ENCODE results near the gene KCTD15. TPM values are rescaled to one million over a fixed set of nuclear protein-coding genes. Genes with fewer than 3 reads are reported as not detected.

Gene KCTD15
- total and polyA plus RNA-seq, 2 of the 4 experiments (the other 2 are of a cell fraction), result 16.3 to 19.6 TPM

DNA sequence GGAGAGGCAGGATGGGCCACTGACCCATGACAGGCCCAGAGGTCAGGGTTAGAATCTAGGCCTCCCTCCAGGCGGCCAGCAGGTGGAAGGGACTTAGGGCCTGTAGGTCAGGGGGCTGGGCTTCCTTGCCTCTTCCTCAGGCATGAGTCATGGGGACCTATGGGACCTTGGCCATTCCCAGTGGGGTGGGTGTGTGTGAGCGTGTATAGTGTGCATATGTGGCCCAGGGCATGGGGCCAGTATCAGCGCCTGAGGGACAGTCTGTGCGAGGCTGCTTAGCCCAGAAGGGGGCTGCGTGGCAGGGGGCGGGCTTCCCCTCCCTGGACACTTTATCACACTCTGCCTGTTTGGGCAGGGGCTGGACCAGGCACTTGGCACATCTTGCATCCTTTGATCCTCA, 13.3 kb downstream of the KCTD15 start:
- Histone ChIP-seq H3K14ac (replicated peaks; ENCODE audit: low read depth, low read length) (no peak overlapping the region), H3K27ac (ENCODE audit: insufficient read depth, low read length) (no peak overlapping the region), H3K79me1 (ENCODE audit: low read depth in 1 of 2, low read length in 2 of 2) (no peaks in the 10 kb centered on the region; a peak in 1 of 4 replicates), H3K36me3 (ENCODE audit: control insufficient read depth, insufficient read depth, low read length) (peaks cover 37% of the 10 kb centered on the region), H3K4me1 (ENCODE audit: control insufficient read depth, insufficient read depth, low read length) (0 out of 2 replicates have a peak, but pooled peaks cover 2% of the 10 kb centered on the region), H3K18ac (ENCODE audit: low read depth, low read length) (no peak overlapping the region), H4K20me1 (ENCODE audit: insufficient read depth, low read length) (no peaks in the 10 kb centered on the region), H3K4ac (ENCODE audit: low read depth, low read length) (no peak overlapping the region), H4K8ac (ENCODE audit: low read depth in 2 of 2, low read length in 2 of 2) (no peak overlapping the region), H4K5ac (ENCODE audit: low read depth, low read length) (no peak overlapping the region), H4K91ac (ENCODE audit: insufficient read depth, low read depth, low read length) (no peak overlapping the region), H2BK20ac (ENCODE audit: low read depth, low read length) (no peak overlapping the region), H3K9ac (ENCODE audit: low read depth, low read length) (no peak overlapping the region), H3K9me3 (ENCODE audit: control insufficient read depth, insufficient read depth, low read length) (no peaks in the 10 kb centered on the region), H2AK5ac (ENCODE audit: low read depth, low read length) (no peak overlapping the region), H2AFZ (replicated peaks; ENCODE audit: low read length, poor library complexity) (no peak overlapping the region), H2BK15ac (ENCODE audit: low read depth, low read length) (no peak overlapping the region), H2AK9ac (replicated peaks; ENCODE audit: low read depth, low read length, poor library complexity) (no peak overlapping the region), H3K9me1 (ENCODE audit: insufficient read depth, low read length) (no peaks in the 10 kb centered on the region; the same call in 1 of the 2 replicates), H3K56ac (ENCODE audit: extremely low read depth, insufficient read depth, low read length) (no peak overlapping the region), H2BK120ac (ENCODE audit: low read depth, low read length) (no peak overlapping the region), H2BK5ac (ENCODE audit: low read depth, low read length, poor library complexity, severe bottlenecking) (no peak overlapping the region), H3K23ac (ENCODE audit: low read depth, low read length) (no peak overlapping the region), H3K4me2 (ENCODE audit: low read depth, low read length) (no peak overlapping the region), H3K4me3 (ENCODE audit: insufficient read depth, low read depth, low read length) (no peak overlapping the region), H3K27me3 (ENCODE audit: control insufficient read depth, insufficient read depth, low read length) (no peaks in the 10 kb centered on the region)
- ChIA-PET POLR2A (ENCODE audit: unreplicated experiment) (no interaction called here), CTCF (no interaction called here)
- TF ChIP-seq CHD1 (IDR thresholded peaks at IDR 0.05; ENCODE audit: low read depth, low read length) (no peak), RCOR1 (IDR thresholded peaks at IDR 0.05; ENCODE audit: insufficient replicate concordance, low read length) (no peak), POLR2A (IDR thresholded peaks at IDR 0.05; ENCODE audit: low read depth, low read length) (no peak), SMC3 (IDR thresholded peaks at IDR 0.05; ENCODE audit: low read depth, low read length) (no peak), MAFK (IDR thresholded peaks at IDR 0.05; ENCODE audit: low read depth, low read length) (no peak), NFE2L2 (IDR thresholded peaks at IDR 0.05; ENCODE audit: low read depth, low read length) (no peak)
- TF ChIP-seq, protein P1, sequence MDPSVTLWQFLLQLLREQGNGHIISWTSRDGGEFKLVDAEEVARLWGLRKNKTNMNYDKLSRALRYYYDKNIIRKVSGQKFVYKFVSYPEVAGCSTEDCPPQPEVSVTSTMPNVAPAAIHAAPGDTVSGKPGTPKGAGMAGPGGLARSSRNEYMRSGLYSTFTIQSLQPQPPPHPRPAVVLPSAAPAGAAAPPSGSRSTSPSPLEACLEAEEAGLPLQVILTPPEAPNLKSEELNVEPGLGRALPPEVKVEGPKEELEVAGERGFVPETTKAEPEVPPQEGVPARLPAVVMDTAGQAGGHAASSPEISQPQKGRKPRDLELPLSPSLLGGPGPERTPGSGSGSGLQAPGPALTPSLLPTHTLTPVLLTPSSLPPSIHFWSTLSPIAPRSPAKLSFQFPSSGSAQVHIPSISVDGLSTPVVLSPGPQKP (IDR thresholded peaks at IDR 0.05; ENCODE audit: borderline replicate concordance, low read depth, low read length), result no peak
- TF ChIP-seq, protein P2, sequence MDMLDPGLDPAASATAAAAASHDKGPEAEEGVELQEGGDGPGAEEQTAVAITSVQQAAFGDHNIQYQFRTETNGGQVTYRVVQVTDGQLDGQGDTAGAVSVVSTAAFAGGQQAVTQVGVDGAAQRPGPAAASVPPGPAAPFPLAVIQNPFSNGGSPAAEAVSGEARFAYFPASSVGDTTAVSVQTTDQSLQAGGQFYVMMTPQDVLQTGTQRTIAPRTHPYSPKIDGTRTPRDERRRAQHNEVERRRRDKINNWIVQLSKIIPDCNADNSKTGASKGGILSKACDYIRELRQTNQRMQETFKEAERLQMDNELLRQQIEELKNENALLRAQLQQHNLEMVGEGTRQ (IDR thresholded peaks at IDR 0.05; ENCODE audit: low read depth, low read length), result no peak
- WGBS, 2 experiments (ENCODE audit: extremely low coverage in 2 of 2, insufficient read length in 1 of 2), result no CpG with 5 or more reads among the region's 6 CpGs
- intact Hi-C loops (cut with micrococcal nuclease) (no loop called here), dilution Hi-C loops (cut with HindIII; ENCODE audit: low sequenced_read_pairs, unreplicated experiment) (no loop called here), in situ Hi-C loops (cut with MboI; ENCODE audit: low sequenced_read_pairs) (no loop called here)
- peak; percentile 36 for DNase-seq
- no TSS peak for BruUV-seq (replicated peaks)
- ATAC-seq (ENCODE audit: low read depth), result peak; percentile 32; the same call in 1 of the 2 replicates

Data from IMR-90 (cell line).